Bronchial epithelial cell (primary cell): ENCODE measurements around the gene DNAJB8. TPM values are rescaled to one million over a fixed set of nuclear protein-coding genes. Genes with fewer than 3 reads are reported as not detected.

Experiments
- DNase-seq: peaks from one replicate; pipeline ENCODE4 v3.0.0-alpha.2; 2010; ENCODE audit warnings: low read depth
- FAIRE-seq: peaks from 2 replicates; lab custom pipeline; 2011; peaks lifted over from hg19 to GRCh38; lab: Jason Lieb, UNC
- H3K27me3 ChIP-seq: 2 replicates; pipeline ENCODE4 v1.5.1; 2011; ENCODE audit warnings: low read length; ENCODE audit not compliant: control insufficient read depth, insufficient read depth
- H3K36me3 ChIP-seq: 2 replicates; pipeline ENCODE4 v1.5.1; 2011; ENCODE audit warnings: low read length; ENCODE audit not compliant: control insufficient read depth, insufficient read depth
- H3K4me3 ChIP-seq: 2 replicates; pipeline ENCODE4 v1.5.1; 2011; ENCODE audit warnings: mild to moderate bottlenecking, low read depth, low read length, control low read depth
- total RNA-seq: library from RNA; depleted of rRNA; stranded (reverse); fragments of >200 nt; gene quantifications from 2 replicates; pipeline ENCODE4 v1.2.1, GENCODE V29; 2014
- TF ChIP-seq, protein P1 (sequence below): IDR thresholded peaks from 2 replicates; pipeline ENCODE4 v1.5.1; 2011; ENCODE audit warnings: mild to moderate bottlenecking, moderate library complexity, low read length, control low read depth, inconsistent platforms; ENCODE audit not compliant: insufficient read depth, severe bottlenecking

Gene DNAJB8
- total RNA-seq, 1 donor from 2014 or later = not detected

DNA sequence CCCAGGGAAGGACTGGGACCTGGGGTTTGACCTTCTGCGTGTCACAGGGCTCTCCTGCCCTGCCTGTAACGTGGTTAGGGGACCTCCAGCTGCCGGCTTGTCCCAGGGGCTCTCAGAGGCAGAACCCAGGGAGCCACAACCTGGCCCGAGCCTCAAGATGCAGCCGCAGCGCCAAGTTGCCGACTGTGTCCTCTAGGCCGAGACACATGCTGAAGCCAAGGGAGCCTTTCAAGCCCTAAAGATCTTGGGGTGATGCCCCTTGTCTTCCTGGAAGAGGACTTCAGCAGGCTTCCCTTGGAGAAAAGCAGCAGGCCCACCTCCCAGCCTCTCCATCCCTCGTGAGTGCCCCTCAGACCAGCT lies 7.2 kb downstream of the DNAJB8 start:
- FAIRE-seq = no peak
- no peaks in the 10 kb centered on the region for H3K36me3 ChIP-seq
- H3K27me3 ChIP-seq = peaks cover 12% of the 10 kb centered on the region
- DNase-seq = no peak
- no peak overlapping the region for H3K4me3 ChIP-seq
- TF ChIP-seq, protein P1, sequence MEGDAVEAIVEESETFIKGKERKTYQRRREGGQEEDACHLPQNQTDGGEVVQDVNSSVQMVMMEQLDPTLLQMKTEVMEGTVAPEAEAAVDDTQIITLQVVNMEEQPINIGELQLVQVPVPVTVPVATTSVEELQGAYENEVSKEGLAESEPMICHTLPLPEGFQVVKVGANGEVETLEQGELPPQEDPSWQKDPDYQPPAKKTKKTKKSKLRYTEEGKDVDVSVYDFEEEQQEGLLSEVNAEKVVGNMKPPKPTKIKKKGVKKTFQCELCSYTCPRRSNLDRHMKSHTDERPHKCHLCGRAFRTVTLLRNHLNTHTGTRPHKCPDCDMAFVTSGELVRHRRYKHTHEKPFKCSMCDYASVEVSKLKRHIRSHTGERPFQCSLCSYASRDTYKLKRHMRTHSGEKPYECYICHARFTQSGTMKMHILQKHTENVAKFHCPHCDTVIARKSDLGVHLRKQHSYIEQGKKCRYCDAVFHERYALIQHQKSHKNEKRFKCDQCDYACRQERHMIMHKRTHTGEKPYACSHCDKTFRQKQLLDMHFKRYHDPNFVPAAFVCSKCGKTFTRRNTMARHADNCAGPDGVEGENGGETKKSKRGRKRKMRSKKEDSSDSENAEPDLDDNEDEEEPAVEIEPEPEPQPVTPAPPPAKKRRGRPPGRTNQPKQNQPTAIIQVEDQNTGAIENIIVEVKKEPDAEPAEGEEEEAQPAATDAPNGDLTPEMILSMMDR = no peak

DNA sequence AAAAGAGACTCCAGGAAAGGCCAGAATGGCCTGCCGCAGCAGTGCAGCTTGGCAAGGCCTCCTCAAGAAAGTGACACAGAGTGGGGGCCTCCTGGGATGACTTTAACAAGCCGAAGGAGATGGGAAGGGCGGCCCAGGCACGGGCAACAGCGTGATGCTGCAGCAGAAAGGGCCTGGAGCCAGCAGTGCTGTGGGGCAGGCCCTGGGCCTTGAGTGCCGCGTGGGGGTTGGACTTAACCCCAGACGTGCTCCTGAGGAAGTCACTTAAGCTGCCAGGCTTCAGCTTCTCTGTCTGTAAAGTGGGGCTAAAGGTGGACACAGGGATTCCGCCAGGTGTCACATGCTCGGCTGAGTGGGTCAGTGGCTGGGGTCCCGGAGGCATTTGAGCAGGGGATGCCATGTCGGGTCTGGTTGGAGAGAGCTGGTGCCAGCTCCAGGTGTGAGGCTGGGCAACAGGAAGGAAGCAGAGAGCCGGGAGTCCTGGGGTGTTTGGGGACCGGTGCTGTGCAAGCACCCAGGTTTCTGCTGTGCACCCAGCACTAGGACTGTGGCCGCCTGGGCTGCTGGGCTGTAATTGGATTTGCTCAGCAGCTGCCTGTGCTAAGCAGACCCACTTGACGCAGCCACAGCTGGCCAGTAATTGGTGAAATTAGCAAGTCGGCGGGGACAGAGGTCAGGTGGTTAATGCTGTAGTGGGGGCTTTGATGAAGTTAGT lies 7.8 kb downstream of the DNAJB8 start:
- TF ChIP-seq, protein P1 = no peak
- Histone ChIP-seq H3K36me3 (no peaks in the 10 kb centered on the region), H3K27me3 (peaks cover 12% of the 10 kb centered on the region), H3K4me3 (no peak overlapping the region)
- peak; percentile 52 for FAIRE-seq
- no peak for DNase-seq

DNA sequence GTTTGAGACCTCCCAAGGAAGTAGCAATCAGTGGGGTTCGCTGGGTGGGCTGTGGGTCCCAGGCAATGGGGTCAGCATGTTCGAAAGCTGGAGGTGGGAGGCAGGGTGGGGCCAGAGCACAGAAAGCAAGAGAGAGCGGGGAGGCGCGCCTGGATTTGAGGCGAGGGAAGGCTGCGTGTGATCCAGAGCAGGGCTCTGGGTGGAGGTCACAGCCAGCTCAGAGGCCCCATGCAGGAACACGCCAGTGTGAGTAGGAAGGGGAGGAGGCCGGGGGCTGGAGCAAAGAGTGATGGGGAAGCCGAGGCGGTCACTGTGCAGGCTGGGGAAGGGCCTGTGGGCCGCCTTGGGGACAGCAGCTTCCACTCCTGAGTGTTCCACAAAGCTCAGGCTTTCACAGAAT lies 8.8 kb downstream of the DNAJB8 start:
- FAIRE-seq = no peak
- peaks cover 12% of the 10 kb centered on the region for H3K27me3 ChIP-seq
- TF ChIP-seq, protein P1 = no peak

DNA sequence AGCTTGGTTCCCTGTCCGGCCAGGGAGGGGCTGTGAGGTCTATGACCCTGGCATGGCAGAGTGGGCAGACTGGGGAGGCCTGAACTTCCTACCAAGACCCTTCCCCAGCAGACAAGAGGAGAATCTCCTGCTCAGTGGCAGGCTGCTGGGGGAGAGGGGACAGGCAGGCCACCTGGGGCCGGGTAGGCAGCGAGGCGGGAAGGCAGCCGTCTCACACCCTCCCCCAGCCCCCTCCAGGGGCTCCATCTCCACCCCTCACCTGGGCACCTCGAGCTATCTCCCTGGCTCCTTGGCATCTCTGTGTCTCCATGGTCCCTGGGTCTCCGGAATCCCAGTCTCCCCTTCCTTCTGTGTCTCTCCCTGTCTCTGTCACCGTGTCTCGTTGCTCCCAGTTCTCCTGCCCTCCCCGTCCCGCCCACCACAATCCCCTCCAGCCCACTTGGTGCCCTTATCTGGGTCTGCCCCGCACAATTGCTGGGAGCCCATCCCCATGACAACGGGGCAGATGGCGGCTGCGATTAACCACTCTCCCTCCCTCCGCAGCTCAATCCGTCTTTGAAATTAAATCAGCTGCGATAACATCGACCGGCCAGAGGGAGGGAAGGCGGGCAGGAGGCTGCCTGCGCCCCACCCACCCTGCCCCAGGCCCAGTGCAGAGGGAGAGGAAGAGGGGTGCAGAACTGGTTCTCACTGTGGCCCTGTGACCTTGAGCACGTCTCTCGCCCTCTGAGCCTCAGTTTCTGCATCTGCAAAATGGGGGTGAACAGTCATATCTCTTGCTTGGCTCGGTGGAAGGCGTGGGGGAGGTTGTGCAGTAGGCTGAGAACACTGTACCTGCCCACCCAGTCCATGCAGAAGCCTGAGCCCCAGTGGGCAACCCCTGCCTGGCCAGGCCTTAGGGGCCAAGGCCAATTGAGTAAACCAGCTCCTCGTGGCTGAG lies 9.6 kb downstream of the DNAJB8 start:
- H3K27me3 ChIP-seq = peaks cover 12% of the 10 kb centered on the region
- TF ChIP-seq, protein P1 = no peak
- H3K36me3 ChIP-seq = no peaks in the 10 kb centered on the region
- FAIRE-seq (no peak), DNase-seq (no peak)
- no peak overlapping the region for H3K4me3 ChIP-seq

More for the DNA sequence above, 8.8 kb downstream of the DNAJB8 start:
- no peaks in the 10 kb centered on the region for H3K36me3 ChIP-seq
- no peak overlapping the region for H3K4me3 ChIP-seq
- no peak for DNase-seq

DNA sequence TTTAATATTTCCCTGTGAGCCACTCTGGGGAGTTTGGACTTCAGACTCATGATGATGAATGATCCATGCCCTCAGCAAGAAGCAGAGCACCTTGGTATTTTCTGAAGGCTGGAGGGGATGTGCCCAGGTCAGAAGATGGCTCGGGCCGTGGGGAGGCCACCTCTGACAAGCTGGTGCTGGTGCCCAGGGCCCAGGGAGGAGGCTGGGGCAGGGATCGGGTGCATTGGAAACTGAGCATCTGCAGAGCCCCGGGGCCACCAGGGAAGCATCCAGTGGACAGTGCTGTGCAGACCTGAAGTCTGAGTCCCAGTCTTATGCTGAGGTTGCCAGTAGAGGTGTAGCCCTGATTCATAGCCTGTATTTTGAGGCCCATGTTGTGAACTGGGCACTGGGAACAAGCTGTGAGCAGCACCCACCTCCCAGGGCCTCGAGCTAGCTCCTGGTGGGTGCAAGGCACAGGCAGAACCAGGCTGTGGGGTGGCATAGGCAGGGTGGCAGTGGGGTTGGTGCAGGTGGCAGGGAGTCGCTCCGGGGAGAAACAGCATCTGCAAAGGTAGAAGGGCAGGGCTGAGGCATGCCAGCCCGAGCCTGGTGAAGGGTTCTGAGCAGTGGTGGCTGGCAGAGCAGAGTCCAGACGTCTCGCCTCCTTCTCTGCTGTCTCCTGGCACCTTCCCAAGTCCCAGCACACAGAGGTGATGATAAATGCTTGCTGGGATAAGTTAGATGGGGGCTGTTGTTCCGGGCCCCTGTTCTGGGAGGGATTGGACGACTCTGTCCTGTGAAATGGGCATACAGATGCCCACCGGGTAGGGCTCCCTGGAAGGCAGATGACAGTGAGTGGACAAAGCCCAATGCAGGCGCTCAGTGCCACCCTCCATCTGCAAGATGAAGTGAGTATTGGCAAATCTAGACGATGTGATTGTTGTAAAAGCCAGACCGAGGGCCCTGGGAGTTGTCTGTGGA lies 10.6 kb downstream of the DNAJB8 start:
- no peak for DNase-seq
- TF ChIP-seq, protein P1 = no peak
- H3K36me3 ChIP-seq = no peaks in the 10 kb centered on the region
- H3K27me3 ChIP-seq = peaks cover 14% of the 10 kb centered on the region
- no peak for FAIRE-seq
- H3K4me3 ChIP-seq = no peak overlapping the region
